Measurements from ENCODE around the gene VTN. TPM values are rescaled to one million over a fixed set of nuclear protein-coding genes. Genes with fewer than 3 reads are reported as not detected.

The VTN gene
- total and polyA plus RNA-seq, 2 experiments from 2014 or later: 0.16 TPM; not detected in 1

- TF ChIP-seq ZNF462 (CRISPR knock-in tag; IDR thresholded peaks at IDR 0.05) (no peak), EZH2phosphoT487 (IDR thresholded peaks at IDR 0.05; ENCODE audit: unreplicated experiment) (no peak), ZNF114 (CRISPR knock-in tag; IDR thresholded peaks at IDR 0.05) (no peak), ETS1 (IDR thresholded peaks at IDR 0.05) (no peak), POLR2AphosphoS5 (IDR thresholded peaks at IDR 0.05; ENCODE audit: low read depth) (no peak), ZNF331 (CRISPR knock-in tag; IDR thresholded peaks at IDR 0.05; ENCODE audit: low read depth) (no peak)
- TF ChIP-seq, protein P1, sequence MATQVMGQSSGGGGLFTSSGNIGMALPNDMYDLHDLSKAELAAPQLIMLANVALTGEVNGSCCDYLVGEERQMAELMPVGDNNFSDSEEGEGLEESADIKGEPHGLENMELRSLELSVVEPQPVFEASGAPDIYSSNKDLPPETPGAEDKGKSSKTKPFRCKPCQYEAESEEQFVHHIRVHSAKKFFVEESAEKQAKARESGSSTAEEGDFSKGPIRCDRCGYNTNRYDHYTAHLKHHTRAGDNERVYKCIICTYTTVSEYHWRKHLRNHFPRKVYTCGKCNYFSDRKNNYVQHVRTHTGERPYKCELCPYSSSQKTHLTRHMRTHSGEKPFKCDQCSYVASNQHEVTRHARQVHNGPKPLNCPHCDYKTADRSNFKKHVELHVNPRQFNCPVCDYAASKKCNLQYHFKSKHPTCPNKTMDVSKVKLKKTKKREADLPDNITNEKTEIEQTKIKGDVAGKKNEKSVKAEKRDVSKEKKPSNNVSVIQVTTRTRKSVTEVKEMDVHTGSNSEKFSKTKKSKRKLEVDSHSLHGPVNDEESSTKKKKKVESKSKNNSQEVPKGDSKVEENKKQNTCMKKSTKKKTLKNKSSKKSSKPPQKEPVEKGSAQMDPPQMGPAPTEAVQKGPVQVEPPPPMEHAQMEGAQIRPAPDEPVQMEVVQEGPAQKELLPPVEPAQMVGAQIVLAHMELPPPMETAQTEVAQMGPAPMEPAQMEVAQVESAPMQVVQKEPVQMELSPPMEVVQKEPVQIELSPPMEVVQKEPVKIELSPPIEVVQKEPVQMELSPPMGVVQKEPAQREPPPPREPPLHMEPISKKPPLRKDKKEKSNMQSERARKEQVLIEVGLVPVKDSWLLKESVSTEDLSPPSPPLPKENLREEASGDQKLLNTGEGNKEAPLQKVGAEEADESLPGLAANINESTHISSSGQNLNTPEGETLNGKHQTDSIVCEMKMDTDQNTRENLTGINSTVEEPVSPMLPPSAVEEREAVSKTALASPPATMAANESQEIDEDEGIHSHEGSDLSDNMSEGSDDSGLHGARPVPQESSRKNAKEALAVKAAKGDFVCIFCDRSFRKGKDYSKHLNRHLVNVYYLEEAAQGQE (IDR thresholded peaks at IDR 0.05; ENCODE audit: unreplicated experiment): no peak
Measured at GRCh38 chr17:28379814-28380801, 10.0 kb upstream of the VTN start (continued).

Data from GM23338 (cell line).